GM12801 (cell line): Measurements from ENCODE around the gene KIAA1586.

Source experiments
- TF ChIP-seq, protein P1 (sequence below): IDR thresholded peaks from one replicate; pipeline ENCODE4 v1.5.1; 2011; ENCODE audit warnings: control low read depth; ENCODE audit not compliant: insufficient read length; ENCODE audit errors: extremely low read depth

KIAA1586 gene

GRCh38 chr6:57078531-57079207, 32.2 kb downstream of the KIAA1586 start:
- TF ChIP-seq, protein P1, sequence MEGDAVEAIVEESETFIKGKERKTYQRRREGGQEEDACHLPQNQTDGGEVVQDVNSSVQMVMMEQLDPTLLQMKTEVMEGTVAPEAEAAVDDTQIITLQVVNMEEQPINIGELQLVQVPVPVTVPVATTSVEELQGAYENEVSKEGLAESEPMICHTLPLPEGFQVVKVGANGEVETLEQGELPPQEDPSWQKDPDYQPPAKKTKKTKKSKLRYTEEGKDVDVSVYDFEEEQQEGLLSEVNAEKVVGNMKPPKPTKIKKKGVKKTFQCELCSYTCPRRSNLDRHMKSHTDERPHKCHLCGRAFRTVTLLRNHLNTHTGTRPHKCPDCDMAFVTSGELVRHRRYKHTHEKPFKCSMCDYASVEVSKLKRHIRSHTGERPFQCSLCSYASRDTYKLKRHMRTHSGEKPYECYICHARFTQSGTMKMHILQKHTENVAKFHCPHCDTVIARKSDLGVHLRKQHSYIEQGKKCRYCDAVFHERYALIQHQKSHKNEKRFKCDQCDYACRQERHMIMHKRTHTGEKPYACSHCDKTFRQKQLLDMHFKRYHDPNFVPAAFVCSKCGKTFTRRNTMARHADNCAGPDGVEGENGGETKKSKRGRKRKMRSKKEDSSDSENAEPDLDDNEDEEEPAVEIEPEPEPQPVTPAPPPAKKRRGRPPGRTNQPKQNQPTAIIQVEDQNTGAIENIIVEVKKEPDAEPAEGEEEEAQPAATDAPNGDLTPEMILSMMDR: no peak

- TF ChIP-seq, protein P1: no peak
These were observed 39.0 kb downstream of the KIAA1586 start for GRCh38 chr6:57085471-57085870.

- TF ChIP-seq, protein P1: no peak
These were observed 40.4 kb downstream of the KIAA1586 start for GRCh38 chr6:57086843-57087242.

DNA sequence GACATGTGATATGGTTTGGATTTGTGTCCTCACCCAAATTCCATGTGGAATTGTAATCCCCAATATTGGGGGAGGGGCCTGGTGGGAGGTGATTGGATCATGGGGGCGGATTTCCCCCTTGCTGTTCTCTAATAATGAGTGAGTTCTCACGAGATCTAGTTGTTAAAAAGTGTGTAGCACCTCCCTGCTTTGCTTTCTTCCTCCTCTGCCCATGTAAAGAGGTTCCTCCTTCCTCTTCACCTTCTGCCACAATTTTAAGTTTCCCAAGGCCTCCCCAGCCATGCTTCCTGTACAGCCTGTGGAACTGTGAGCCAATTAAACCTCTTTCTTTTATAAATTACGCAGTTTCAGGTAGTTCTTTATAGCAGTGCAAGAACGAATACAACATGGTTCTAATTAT, 41.4 kb downstream of the KIAA1586 start:
- TF ChIP-seq, protein P1: no peak

- TF ChIP-seq, protein P1: no peak
These were observed 42.8 kb downstream of the KIAA1586 start for GRCh38 chr6:57089265-57089664.

- TF ChIP-seq, protein P1: no peak
These were observed 43.4 kb downstream of the KIAA1586 start, which contains the start of gene ZNF451 for GRCh38 chr6:57089687-57090457. TSS of gene ZNF451 (plus strand) at chr6:57090188. CDS start at chr6:57090254, 66 bp downstream.

GRCh38 chr6:57094689-57095088, 48.2 kb downstream of the KIAA1586 start:
- TF ChIP-seq, protein P1: no peak
